CD4-positive, alpha-beta memory T cell (primary cell): Measurements from ENCODE around the gene CEP78. TPM values are rescaled to one million over a fixed set of nuclear protein-coding genes. Genes with fewer than 3 reads are reported as not detected.
"Not testable (repeated sequence)": the region's sequence is repeated elsewhere in the genome, so short reads cannot be mapped to it uniquely, and the experiment has no call there.

ENCODE experiments used
- CTCF ChIA-PET: fragments of 350-600 bp; sonication (Branson Sonifier 250); formaldehyde crosslinking; loops from one replicate; lab custom pipeline; 2021; ENCODE audit warnings: inconsistent platforms; ENCODE audit not compliant: partially characterized antibody; lab: Charles Lee
- POLR2A ChIA-PET: fragments of 350-600 bp; sonication (Branson Sonifier 250); formaldehyde crosslinking; loops from one replicate; lab custom pipeline; 2021; ENCODE audit not compliant: partially characterized antibody; lab: Charles Lee
- DNase-seq, 5 donors: peaks; one replicate each; pipeline versions ENCODE4 v3.0.0 to v3.0.0-alpha.2; 2020 to 2022; ENCODE audit warnings: mixed read lengths in 1 of 5
- H3K27ac ChIP-seq: one replicate; pipeline ENCODE4 v1.7.0; 2013; ENCODE audit warnings: low read depth, low read length
- H3K27me3 ChIP-seq: 2 replicates; pipeline ENCODE4 v1.7.0; 2013; ENCODE audit warnings: mild to moderate bottlenecking, low read length, moderate library complexity; ENCODE audit not compliant: insufficient read depth
- H3K36me3 ChIP-seq: 2 replicates; pipeline ENCODE4 v1.7.0; 2013; ENCODE audit warnings: mild to moderate bottlenecking, low read length, moderate library complexity; ENCODE audit not compliant: insufficient read depth
- H3K4me1 ChIP-seq: 2 replicates; pipeline ENCODE4 v1.7.0; 2013; ENCODE audit warnings: mild to moderate bottlenecking, low read length, moderate library complexity; ENCODE audit not compliant: insufficient read depth
- H3K4me3 ChIP-seq, 2 donors: one replicate each; pipeline ENCODE4 v1.7.0; 2013; ENCODE audit warnings: low read length in 2 of 2, mild to moderate bottlenecking in 1 of 2
- H3K9me3 ChIP-seq, 2 donors: one replicate each; pipeline ENCODE4 v1.7.0; 2013; ENCODE audit warnings: low read length in 2 of 2, control low read depth in 1 of 2; ENCODE audit not compliant: control insufficient read depth in 1 of 2
- H3K27ac Mint-ChIP-seq, 7 donors: one replicate each; pipeline ENCODE4 v1.8.0; 2020 to 2021; ENCODE audit warnings: mixed read lengths in 7 of 7, mild to moderate bottlenecking in 6 of 7, inconsistent platforms in 3 of 7, moderate library complexity in 3 of 7
- H3K27me3 Mint-ChIP-seq, 2 donors: one replicate each; pipeline ENCODE4 v1.8.0; 2020 to 2021; ENCODE audit warnings: mixed read lengths in 2 of 2
- H3K36me3 Mint-ChIP-seq, 2 donors: one replicate each; pipeline ENCODE4 v1.8.0; 2020 to 2021; ENCODE audit warnings: mixed read lengths in 2 of 2, inconsistent platforms in 1 of 2, mild to moderate bottlenecking in 1 of 2
- H3K4me1 Mint-ChIP-seq, 4 donors: one replicate each; pipeline ENCODE4 v1.8.0; 2020 to 2021; ENCODE audit warnings: mixed read lengths in 4 of 4, mild to moderate bottlenecking in 1 of 4
- H3K4me3 Mint-ChIP-seq, 8 donors: one replicate each; pipeline ENCODE4 v1.8.0; 2020 to 2021; ENCODE audit warnings: mixed read lengths in 8 of 8, mild to moderate bottlenecking in 7 of 8, moderate library complexity in 6 of 8, inconsistent platforms in 3 of 8
- H3K9me3 Mint-ChIP-seq, 8 donors: one replicate each; pipeline ENCODE4 v1.8.0; 2020 to 2021; ENCODE audit warnings: mixed read lengths in 8 of 8, mild to moderate bottlenecking in 5 of 8, inconsistent platforms in 3 of 8, moderate library complexity in 1 of 8
- intact Hi-C: fragments of 100-400 bp; cut with micrococcal nuclease; formaldehyde crosslinking; loops from one replicate; pipeline ENCODE4 v1.15.1; 2023
- polyA plus RNA-seq, 2 donors: library from polyadenylated mRNA; unstranded; fragments of 300-500 nt; fragmentation: Illumina TruSeq; gene quantifications; one replicate each; pipeline ENCODE4 v1.2.3, GENCODE V29; 2021
- total RNA-seq, 2 experiments: library from RNA; stranded (reverse); gene quantifications; one replicate each; pipeline ENCODE4 v1.2.3, GENCODE V29; 2021

CEP78 gene
- total and polyA plus RNA-seq, 4 experiments from 2014 or later: 13.7 to 27.6 (median 20.7) TPM

- no peaks in the 10 kb centered on the region for H3K27me3 Mint-ChIP-seq
- Histone ChIP-seq H3K36me3 (no peaks in the 10 kb centered on the region), H3K27ac (no peak overlapping the region), H3K4me1 (peaks cover 17% of the 10 kb centered on the region), H3K27me3 (no peaks in the 10 kb centered on the region), H3K4me3 (no peak overlapping the region), H3K9me3 (peaks cover 0 to 4% of the 10 kb centered on the region in 2 donors)
- H3K9me3 Mint-ChIP-seq: peaks cover 3 to 35% (median 24%) of the 10 kb centered on the region in 8 donors
- peak overlapping the region in 1 of 7 donors; percentile 10 for H3K27ac Mint-ChIP-seq
- no peak overlapping the region for H3K4me3 Mint-ChIP-seq
- ChIA-PET POLR2A (interaction anchor here (1.0 kb wide), 1 partner anchor 31 kb away, joined by 3 read pairs; no protein-coding TSS in a partner anchor), CTCF (interaction anchor here (0.7 to 1.7 kb wide), 2 partner anchors 15 to 1784 kb away, joined by 4 to 6 read pairs; no protein-coding TSS in a partner anchor)
- peaks cover 10 to 23% (median 17%) of the 10 kb centered on the region in 4 donors for H3K4me1 Mint-ChIP-seq
- peaks cover 8 to 25% of the 10 kb centered on the region in 2 donors for H3K36me3 Mint-ChIP-seq
- intact Hi-C loops: no loop called here
- no peak for DNase-seq
Observed at GRCh38 chr9:78196258-78196657, 39.6 kb upstream of the CEP78 start.

- Histone ChIP-seq H3K4me1 (peaks cover 29% of the 10 kb centered on the region), H3K27ac (peak overlapping the region; percentile 32), H3K4me3 (peak overlapping the region; percentile 23 to 37)
- Mint-ChIP-seq H3K4me3 (peak overlapping the region; percentile 2 to 87 (median 73)), H3K27ac (peak overlapping the region; percentile 74 to 95 (median 86)), H3K36me3 (peaks cover 42 to 57% of the 10 kb centered on the region in 2 donors), H3K4me1 (peaks cover 25 to 42% (median 33%) of the 10 kb centered on the region in 4 donors), H3K9me3 (peaks cover 9 to 83% (median 69%) of the 10 kb centered on the region in 8 donors)
- DNase-seq: peak; percentile 58 to 81 (median 64)
- not testable (repeated sequence) for H3K36me3 ChIP-seq, H3K27me3 Mint-ChIP-seq, H3K9me3 ChIP-seq, H3K27me3 ChIP-seq
- intact Hi-C loops: loop anchor here (1.0 kb wide), 1 partner anchor 34 kb away; no protein-coding TSS in a partner anchor
- ChIA-PET POLR2A (interaction anchor here (0.7 to 4.1 kb wide), 18 partner anchors 10 to 224 kb away, joined by 3 to 56 read pairs (median 6); partner anchors contain the start of genes CEP78 and GNAQ), CTCF (interaction anchor here (1.2 to 2.1 kb wide), 11 partner anchors 7 to 224 kb away, joined by 3 to 12 read pairs (median 5); partner anchors contain the start of gene PSAT1)
Observed at GRCh38 chr9:78201158-78201777, 34.6 kb upstream of the CEP78 start.

- Mint-ChIP-seq H3K36me3 (peaks cover 24 to 33% of the 10 kb centered on the region in 2 donors), H3K4me1 (peaks cover 31 to 42% (median 34%) of the 10 kb centered on the region in 4 donors), H3K27me3 (no peaks in the 10 kb centered on the region), H3K4me3 (no peak overlapping the region), H3K27ac (no peak overlapping the region), H3K9me3 (peaks cover 2 to 50% (median 43%) of the 10 kb centered on the region in 8 donors)
- H3K4me1 ChIP-seq: peaks cover 25% of the 10 kb centered on the region
- no peaks in the 10 kb centered on the region for H3K9me3 ChIP-seq
- H3K27me3 ChIP-seq: no peaks in the 10 kb centered on the region
- ChIA-PET POLR2A (interaction anchor here (0.7 kb wide), 1 partner anchor 902 kb away, joined by 4 read pairs; no protein-coding TSS in a partner anchor), CTCF (interaction anchor here (0.6 to 1.5 kb wide), 3 partner anchors 17 to 85 kb away, joined by 3 to 4 read pairs (median 3); no protein-coding TSS in a partner anchor)
- no peak overlapping the region for H3K27ac ChIP-seq
- intact Hi-C loops: no loop called here
- no peaks in the 10 kb centered on the region for H3K36me3 ChIP-seq
- H3K4me3 ChIP-seq: no peak overlapping the region
- DNase-seq: no peak
Observed at GRCh38 chr9:78207319-78207718, 28.6 kb upstream of the CEP78 start.

- Mint-ChIP-seq H3K4me1 (peaks cover 34 to 44% (median 37%) of the 10 kb centered on the region in 4 donors), H3K27ac (peak overlapping the region in 3 of 7 donors; percentile 13 to 63 (median 55)), H3K4me3 (no peak overlapping the region), H3K36me3 (peaks cover 19 to 30% of the 10 kb centered on the region in 2 donors), H3K27me3 (no peaks in the 10 kb centered on the region), H3K9me3 (peaks cover 0 to 44% (median 38%) of the 10 kb centered on the region in 8 donors)
- CTCF ChIA-PET: interaction anchor here (1.2 to 1.9 kb wide), 3 partner anchors 8 to 85 kb away, joined by 3 to 6 read pairs (median 4); no protein-coding TSS in a partner anchor
- no peaks in the 10 kb centered on the region for H3K9me3 ChIP-seq
- H3K4me1 ChIP-seq: peaks cover 29% of the 10 kb centered on the region
- intact Hi-C loops: no loop called here
- H3K36me3 ChIP-seq: no peaks in the 10 kb centered on the region
- H3K27me3 ChIP-seq: no peaks in the 10 kb centered on the region
- DNase-seq: no peak
- H3K27ac ChIP-seq: no peak overlapping the region
- no peak overlapping the region for H3K4me3 ChIP-seq
- POLR2A ChIA-PET: interaction anchor here (0.6 to 0.7 kb wide), 2 partner anchors 176 to 902 kb away, joined by 3 to 4 read pairs; partner anchors contain the start of gene GNAQ
Observed at GRCh38 chr9:78207901-78208300, 28.0 kb upstream of the CEP78 start.

GRCh38 chr9:78209127-78209526, 26.7 kb upstream of the CEP78 start:
- CTCF ChIA-PET: interaction anchor here (1.9 kb wide), 1 partner anchor 9 kb away, joined by 6 read pairs; no protein-coding TSS in a partner anchor
- peaks cover 34 to 56% (median 41%) of the 10 kb centered on the region in 4 donors for H3K4me1 Mint-ChIP-seq
- DNase-seq: no peak
- POLR2A ChIA-PET: interaction anchor here (5.9 kb wide), 1 partner anchor 8 kb away, joined by 56 read pairs; no protein-coding TSS in a partner anchor
- peaks cover 0 to 32% (median 25%) of the 10 kb centered on the region in 8 donors for H3K9me3 Mint-ChIP-seq
- peaks cover 11 to 17% of the 10 kb centered on the region in 2 donors for H3K36me3 Mint-ChIP-seq
- Histone ChIP-seq H3K27ac (no peak overlapping the region), H3K9me3 (no peaks in the 10 kb centered on the region), H3K4me1 (peaks cover 37% of the 10 kb centered on the region), H3K27me3 (no peaks in the 10 kb centered on the region), H3K4me3 (no peak overlapping the region), H3K36me3 (no peaks in the 10 kb centered on the region)
- intact Hi-C loops: no loop called here
- H3K27me3 Mint-ChIP-seq: no peaks in the 10 kb centered on the region
- H3K27ac Mint-ChIP-seq: peak overlapping the region in 4 of 7 donors; percentile 29 to 73 (median 58)
- H3K4me3 Mint-ChIP-seq: no peak overlapping the region

- peaks cover 37% of the 10 kb centered on the region for H3K4me1 ChIP-seq
- Mint-ChIP-seq H3K36me3 (peaks cover 0 to 9% of the 10 kb centered on the region in 2 donors), H3K4me1 (peaks cover 34 to 50% (median 40%) of the 10 kb centered on the region in 4 donors), H3K27ac (peak overlapping the region; percentile 45 to 93 (median 84)), H3K4me3 (peak overlapping the region; percentile 39 to 81 (median 68)), H3K9me3 (peaks cover 0 to 16% (median 12%) of the 10 kb centered on the region in 8 donors), H3K27me3 (no peaks in the 10 kb centered on the region)
- H3K36me3 ChIP-seq: no peaks in the 10 kb centered on the region
- ChIA-PET CTCF (interaction anchor here (0.8 to 7.7 kb wide), 13 partner anchors 10 to 755 kb away, joined by 3 to 52 read pairs (median 4); no protein-coding TSS in a partner anchor), POLR2A (interaction anchor here (0.9 to 5.9 kb wide), 9 partner anchors 10 to 181 kb away, joined by 3 to 56 read pairs (median 4); partner anchors contain the start of genes CEP78, GNAQ and PSAT1)
- H3K27me3 ChIP-seq: no peaks in the 10 kb centered on the region
- intact Hi-C loops: loop anchor here (5.0 kb wide), 1 partner anchor 1034 kb away; the partner anchor contains the start of gene VPS13A
- no peaks in the 10 kb centered on the region for H3K9me3 ChIP-seq
- peak; percentile 31 to 50 (median 47) for DNase-seq
- H3K4me3 ChIP-seq: no peak overlapping the region
- H3K27ac ChIP-seq: peak overlapping the region; percentile 20
Observed at GRCh38 chr9:78210841-78211301, 25.0 kb upstream of the CEP78 start.
